Stimulated activated CD4-positive, alpha-beta T cell treated with anti-CD3 and anti-CD28 coated beads, TNF-alpha, amount 100 ng/mL, for 24 hours (primary cell): Measurements from ENCODE around the gene SLC17A2.
"Not testable (repeated sequence)": the region's sequence is repeated elsewhere in the genome, so short reads cannot be mapped to it uniquely, and the experiment has no call there.

Experiments
- DNase-seq, 3 experiments: peaks; one replicate each; pipeline ENCODE4 v3.0.0-alpha.2; 2020; ENCODE audit warnings: low read depth in 3 of 3

The SLC17A2 gene

GRCh38 chr6:25952535-25952934 is 22.0 kb upstream of the SLC17A2 start:
- DNase-seq, result no peak

DNA sequence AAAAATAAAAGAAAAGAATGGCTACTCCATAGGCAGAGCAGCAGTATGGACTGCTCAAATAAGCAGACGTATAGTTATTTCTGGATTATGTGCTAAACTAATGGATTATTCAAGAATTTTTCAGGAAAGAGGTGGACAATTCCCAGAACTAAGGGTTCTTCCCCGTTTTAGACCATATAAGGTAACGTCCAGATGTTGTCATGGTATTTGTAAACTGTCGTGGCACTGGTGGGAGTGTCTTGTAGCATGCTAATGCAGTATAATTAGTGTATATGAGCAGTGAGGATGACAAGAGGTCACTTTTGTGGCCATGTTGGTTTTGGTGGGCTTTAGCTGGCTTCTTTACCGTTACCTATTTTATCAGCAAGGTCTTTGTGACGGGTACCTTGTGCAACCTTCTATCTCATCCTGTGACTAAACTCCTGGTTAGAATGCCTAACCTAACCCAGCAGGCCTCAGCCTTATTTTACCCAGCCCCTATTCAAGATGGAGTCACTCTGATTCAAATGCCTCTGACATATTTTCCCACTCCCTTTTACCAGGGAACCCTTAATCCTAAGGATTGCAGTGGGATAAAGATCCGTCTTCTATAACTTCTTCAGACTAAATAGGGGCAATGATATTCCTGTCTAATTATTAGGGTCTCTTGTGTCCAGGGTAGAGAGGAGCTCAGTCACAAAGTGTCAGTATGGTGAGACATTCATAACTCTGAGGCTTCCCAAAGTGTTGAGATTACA is 21.0 kb upstream of the SLC17A2 start:
- DNase-seq, result no peak

DNA sequence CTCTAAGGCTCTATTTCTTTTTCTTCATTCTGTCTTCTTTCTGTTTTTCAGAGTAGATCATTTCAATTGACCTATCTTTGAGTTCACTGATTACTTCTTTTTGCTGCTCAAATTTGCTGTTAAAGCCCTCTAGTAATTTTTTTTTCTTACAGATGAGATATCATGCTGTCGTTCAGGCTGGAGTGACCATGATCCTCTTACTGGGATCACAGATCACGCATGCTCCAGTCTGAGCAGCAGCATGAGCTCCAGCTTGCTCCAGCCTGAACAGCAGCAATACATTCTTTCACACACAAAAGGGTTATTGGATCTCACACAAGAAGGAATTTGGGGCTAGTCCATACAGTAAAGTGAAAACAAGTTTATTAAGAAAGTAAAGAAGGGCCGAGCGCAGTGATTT is 19.8 kb upstream of the SLC17A2 start:
- no peak for DNase-seq

- DNase-seq, result no peak
These were observed 19.2 kb upstream of the SLC17A2 start for GRCh38 chr6:25949695-25950094.

GRCh38 chr6:25947492-25947891 is 17.0 kb upstream of the SLC17A2 start:
- not testable (repeated sequence) for DNase-seq

- DNase-seq, result no peak
These were observed 16.1 kb upstream of the SLC17A2 start for GRCh38 chr6:25946631-25947030.

DNA sequence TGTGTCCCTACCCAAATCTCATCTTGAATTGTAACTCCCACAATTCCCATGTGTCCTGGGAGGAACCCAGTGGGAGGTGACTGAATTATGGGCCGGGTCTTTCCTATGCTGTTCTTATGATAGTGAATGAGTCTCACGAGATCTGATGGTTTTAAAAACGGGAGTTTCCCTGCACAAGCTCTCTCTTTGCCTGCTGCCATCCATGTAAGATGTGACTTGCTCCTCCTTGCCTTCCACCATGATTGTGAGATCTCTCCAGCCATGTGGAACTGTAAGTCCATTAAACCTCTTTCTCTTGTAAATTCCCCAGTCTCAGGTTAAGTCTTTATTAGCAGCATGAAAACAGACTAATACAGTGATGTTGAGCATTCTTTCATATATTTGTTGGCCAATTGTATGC is 15.2 kb upstream of the SLC17A2 start:
- DNase-seq, result not testable (repeated sequence)

DNA sequence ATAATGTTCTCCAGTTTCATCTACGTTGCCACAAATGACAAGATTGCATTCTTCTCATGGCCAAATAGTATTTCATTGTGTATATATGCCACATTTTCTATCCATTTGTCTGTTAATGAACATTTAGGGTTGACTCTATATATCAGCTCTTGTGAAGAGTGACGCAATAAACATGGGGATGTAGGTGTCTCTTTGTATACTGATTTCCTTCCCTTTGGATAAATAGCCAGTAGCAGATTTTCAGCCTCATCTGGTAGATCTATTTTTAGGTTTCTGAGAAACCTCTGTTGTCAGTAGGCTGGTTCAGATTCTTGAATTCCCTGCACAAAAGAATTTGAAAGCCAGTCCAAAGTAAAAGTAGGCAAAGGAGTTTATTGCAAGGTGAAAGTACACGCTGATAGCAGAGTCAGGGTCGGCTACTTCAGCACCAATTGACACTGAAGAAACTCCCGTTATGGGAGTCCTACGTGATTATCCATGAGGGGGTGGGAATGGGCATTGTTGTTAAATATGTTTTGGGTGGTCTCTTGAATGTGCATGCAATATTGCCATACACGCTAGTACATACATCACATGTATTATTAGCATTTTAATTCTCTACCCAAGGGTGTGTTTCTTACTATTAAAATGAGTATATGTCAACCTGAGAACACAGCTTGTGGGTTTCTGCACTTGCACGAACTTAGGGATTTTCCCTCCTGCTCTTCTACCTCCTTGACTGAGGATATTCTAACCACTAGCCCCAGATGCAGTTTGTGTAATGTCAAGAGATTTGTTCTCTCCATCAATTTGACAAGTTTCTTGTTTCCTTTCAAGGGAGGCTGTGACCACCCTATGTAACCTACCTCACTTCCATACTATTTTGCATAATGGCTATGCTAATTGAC is 14.4 kb upstream of the SLC17A2 start:
- no peak for DNase-seq

- no peak for DNase-seq
These were observed 13.4 kb upstream of the SLC17A2 start for GRCh38 chr6:25943887-25944286.

- DNase-seq, result no peak
These were observed 12.2 kb upstream of the SLC17A2 start for GRCh38 chr6:25942561-25943147.

GRCh38 chr6:25939593-25939992 is 9.1 kb upstream of the SLC17A2 start:
- DNase-seq, result no peak

- DNase-seq, result no peak
These were observed 5.5 kb upstream of the SLC17A2 start for GRCh38 chr6:25935953-25936352.

DNA sequence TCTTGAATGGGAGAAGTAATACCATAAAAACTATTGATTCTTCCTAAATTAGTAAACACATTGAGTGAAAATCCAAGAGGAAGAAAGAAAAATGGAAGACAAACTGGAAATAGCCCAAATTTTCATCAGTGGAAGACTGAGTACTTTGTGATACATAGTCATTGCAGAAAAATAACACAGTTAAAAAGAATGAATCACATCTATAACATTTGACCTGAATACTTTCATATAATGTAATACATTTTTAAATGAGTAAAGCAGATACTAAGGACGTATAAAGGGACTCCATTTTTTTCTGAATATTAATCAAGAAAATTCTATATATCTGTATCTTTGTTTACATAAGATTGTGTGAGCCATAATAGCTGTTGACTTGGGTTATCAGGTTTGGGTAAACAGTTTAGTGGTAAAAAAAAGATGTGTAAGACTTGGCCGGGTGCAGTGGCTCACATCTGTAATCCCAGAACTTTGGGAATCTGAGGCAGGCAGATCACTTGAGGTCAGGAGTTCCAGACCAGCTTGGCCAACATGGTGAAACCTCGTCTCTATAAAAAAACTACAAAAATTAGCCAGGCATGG is 4.3 kb upstream of the SLC17A2 start:
- no peak for DNase-seq

- DNase-seq, result no peak
These were observed 3.7 kb upstream of the SLC17A2 start for GRCh38 chr6:25934156-25934555.

GRCh38 chr6:25931411-25931709 is 869 bp upstream of the SLC17A2 start:
- no peak for DNase-seq

DNA sequence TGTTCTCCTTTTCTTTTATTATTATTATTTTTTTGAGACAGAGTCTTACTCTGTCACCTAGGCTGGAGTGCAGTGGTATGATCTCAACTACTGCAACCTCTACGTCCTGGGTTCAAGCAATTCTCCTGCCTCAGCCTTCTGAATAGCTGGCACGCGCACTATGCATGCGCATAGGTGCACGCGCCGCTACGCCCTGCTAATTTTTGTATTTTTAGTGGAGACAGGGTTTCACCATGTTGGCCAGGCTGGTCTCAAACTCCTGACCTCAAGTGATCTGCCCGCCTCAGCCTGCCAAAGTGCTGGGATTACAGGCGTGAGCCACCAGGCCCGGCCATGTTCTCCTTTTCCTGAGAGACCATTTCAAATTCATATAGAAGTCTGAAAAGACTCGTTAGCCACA is 706 bp downstream of the SLC17A2 start:
- not testable (repeated sequence) for DNase-seq

GRCh38 chr6:25928562-25929324 is 1.7 kb downstream of the SLC17A2 start:
- DNase-seq, result no peak

DNA sequence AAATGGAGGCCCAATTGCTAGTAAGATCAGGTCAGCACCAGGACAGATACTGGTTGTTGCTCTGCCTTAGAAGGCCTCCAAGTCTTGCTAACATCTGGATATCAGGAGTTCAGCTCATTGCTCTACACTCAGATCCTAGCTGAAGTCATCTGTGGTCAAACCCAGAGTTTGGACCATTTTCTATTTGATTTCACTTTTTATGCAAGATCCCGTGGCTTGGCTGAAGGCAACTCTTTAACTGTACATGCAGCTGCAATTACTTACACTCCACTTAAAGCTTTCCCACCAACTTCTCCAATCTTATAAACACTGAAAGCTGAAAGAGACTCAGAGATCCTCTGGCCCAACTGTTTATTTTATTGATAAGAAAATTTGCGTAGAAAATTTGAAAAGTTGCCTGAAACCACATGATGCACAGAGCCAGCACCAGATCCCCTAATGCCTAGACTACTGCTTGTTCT is 2.7 kb downstream of the SLC17A2 start:
- DNase-seq, result no peak

GRCh38 chr6:25927178-25927577 is 3.3 kb downstream of the SLC17A2 start:
- DNase-seq, result no peak

- DNase-seq, result no peak
These were observed 4.6 kb downstream of the SLC17A2 start for GRCh38 chr6:25925876-25926275.

DNA sequence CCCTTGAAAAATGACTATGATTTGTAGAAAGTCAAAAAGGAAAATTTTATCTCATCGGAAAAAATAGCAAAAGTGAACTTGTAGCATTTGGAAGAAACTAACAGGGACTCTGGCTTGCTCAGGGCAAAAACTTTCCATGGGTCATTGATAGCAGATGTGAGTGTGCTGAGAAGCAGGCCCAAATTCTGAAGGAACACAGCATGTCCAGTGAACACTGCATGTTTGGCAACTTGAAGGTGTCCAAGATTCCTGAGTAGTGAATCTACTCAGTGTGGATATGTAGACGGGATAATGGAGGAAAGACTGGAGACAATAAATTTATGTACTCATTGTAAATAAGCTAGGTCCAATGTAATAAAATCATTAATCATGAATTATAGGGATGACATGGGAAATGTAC is 8.2 kb downstream of the SLC17A2 start:
- no peak for DNase-seq
